GM12872 (cell line): ENCODE measurements around the gene ADAMTS13.

ENCODE experiments used
- TF ChIP-seq, protein P1 (sequence below): IDR thresholded peaks from 3 replicates; pipeline ENCODE4 v1.5.1; 2011; ENCODE audit warnings: low read depth, mild to moderate bottlenecking, low read length, moderate library complexity; ENCODE audit not compliant: insufficient read depth

ADAMTS13 gene

DNA sequence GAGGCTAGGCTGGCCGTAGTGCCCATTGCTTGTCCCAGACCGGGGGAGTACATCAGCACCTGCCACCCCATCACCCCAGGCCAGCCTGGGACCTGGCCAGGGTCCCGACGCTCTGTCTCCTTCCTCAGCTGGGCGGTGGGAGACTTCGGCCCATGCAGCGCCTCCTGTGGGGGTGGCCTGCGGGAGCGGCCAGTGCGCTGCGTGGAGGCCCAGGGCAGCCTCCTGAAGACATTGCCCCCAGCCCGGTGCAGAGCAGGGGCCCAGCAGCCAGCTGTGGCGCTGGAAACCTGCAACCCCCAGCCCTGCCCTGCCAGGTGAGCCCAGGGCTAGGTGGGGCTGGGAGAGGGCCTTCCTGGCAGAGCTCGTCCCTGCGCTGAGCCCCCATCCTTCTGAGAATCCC lies 21.1 kb downstream of the ADAMTS13 start:
- TF ChIP-seq, protein P1, sequence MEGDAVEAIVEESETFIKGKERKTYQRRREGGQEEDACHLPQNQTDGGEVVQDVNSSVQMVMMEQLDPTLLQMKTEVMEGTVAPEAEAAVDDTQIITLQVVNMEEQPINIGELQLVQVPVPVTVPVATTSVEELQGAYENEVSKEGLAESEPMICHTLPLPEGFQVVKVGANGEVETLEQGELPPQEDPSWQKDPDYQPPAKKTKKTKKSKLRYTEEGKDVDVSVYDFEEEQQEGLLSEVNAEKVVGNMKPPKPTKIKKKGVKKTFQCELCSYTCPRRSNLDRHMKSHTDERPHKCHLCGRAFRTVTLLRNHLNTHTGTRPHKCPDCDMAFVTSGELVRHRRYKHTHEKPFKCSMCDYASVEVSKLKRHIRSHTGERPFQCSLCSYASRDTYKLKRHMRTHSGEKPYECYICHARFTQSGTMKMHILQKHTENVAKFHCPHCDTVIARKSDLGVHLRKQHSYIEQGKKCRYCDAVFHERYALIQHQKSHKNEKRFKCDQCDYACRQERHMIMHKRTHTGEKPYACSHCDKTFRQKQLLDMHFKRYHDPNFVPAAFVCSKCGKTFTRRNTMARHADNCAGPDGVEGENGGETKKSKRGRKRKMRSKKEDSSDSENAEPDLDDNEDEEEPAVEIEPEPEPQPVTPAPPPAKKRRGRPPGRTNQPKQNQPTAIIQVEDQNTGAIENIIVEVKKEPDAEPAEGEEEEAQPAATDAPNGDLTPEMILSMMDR, result no peak

GRCh38 chr9:133443982-133444381 lies 21.8 kb downstream of the ADAMTS13 start:
- TF ChIP-seq, protein P1, result no peak

DNA sequence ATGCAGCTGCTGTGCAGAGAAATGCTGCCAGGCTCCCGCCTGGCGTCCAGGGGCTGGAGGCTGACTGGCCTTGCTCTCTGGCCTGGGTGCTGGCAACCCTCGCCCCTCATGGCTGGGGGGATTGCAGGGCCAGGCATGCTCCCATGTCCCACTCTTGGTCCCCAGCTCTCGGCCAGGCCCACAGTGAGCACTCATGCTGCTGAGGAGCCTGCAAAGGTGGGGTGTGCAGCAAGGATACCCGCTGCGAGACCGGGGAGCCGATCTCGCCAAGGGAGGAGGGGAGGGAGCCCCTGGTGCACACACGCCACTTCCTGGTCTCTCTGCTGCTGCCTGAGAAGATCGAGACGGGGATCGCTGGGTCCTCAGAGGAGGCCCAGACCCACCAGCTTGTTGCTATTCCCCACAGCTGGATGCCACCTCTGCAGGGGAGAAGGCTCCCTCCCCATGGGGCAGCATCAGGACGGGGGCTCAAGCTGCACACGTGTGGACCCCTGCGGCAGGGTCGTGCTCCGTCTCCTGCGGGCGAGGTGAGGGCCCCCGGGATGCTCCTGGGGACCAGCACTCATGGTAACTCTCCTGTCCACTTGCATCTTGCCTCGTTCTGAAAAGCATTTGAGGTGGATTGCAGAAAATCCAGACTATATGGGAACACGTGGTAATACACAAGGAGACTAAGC lies 23.3 kb downstream of the ADAMTS13 start:
- TF ChIP-seq, protein P1, result no peak

GRCh38 chr9:133448487-133448972 lies 26.4 kb downstream of the ADAMTS13 start:
- TF ChIP-seq, protein P1, result no peak

GRCh38 chr9:133449760-133450159 lies 27.6 kb downstream of the ADAMTS13 start:
- TF ChIP-seq, protein P1, result no peak

GRCh38 chr9:133452562-133452961 lies 30.4 kb downstream of the ADAMTS13 start:
- TF ChIP-seq, protein P1, result no peak

GRCh38 chr9:133453651-133454050 lies 31.5 kb downstream of the ADAMTS13 start:
- TF ChIP-seq, protein P1, result no peak
